Keratinocyte (primary cell): ENCODE results near the gene TNS1. TPM values are rescaled to one million over a fixed set of nuclear protein-coding genes. Genes with fewer than 3 reads are reported as not detected.

Experiments used
- DNase-seq: peaks from one replicate; pipeline ENCODE4 v3.0.0-alpha.2; 2011; ENCODE audit warnings: low read depth, missing footprints, low spot score
- FAIRE-seq: peaks from 2 replicates; lab custom pipeline; 2011; peaks lifted over from hg19 to GRCh38; lab: Jason Lieb, UNC
- H2AFZ ChIP-seq: 2 replicates; pipeline ENCODE4 v1.6.0; 2012; ENCODE audit warnings: low read length, control low read depth, inconsistent platforms; ENCODE audit not compliant: control insufficient read depth
- H3K27ac ChIP-seq: 2 replicates; pipeline ENCODE4 v1.5.1; 2011; ENCODE audit warnings: low read length; ENCODE audit not compliant: control insufficient read depth, insufficient read depth
- H3K27me3 ChIP-seq: 3 replicates; pipeline ENCODE4 v1.6.0; 2011; ENCODE audit warnings: low read length; ENCODE audit not compliant: control insufficient read depth, insufficient read depth; ENCODE audit errors: extremely low read depth
- H3K36me3 ChIP-seq, 2 experiments: 2 replicates in 1 of 2; 3 replicates in 1 of 2; pipeline ENCODE4 v1.5.1; 2011; ENCODE audit warnings: low read length in 2 of 2, mild to moderate bottlenecking in 1 of 2; ENCODE audit not compliant: control insufficient read depth in 2 of 2, insufficient read depth in 2 of 2; ENCODE audit errors: extremely low read depth in 1 of 2
- H3K4me1 ChIP-seq: 3 replicates; pipeline ENCODE4 v1.5.1; 2011; ENCODE audit warnings: low read length; ENCODE audit not compliant: control insufficient read depth, insufficient read depth; ENCODE audit errors: extremely low read depth
- H3K4me2 ChIP-seq: 3 replicates; pipeline ENCODE4 v1.6.0; 2011; ENCODE audit warnings: low read depth, low read length; ENCODE audit not compliant: control insufficient read depth, insufficient read depth; ENCODE audit errors: extremely low read depth
- H3K4me3 ChIP-seq, 3 experiments: fragments of 200-600 bp in 1 of 3; sonication (generic) in 1 of 3; 2 replicates in 2 of 3; 3 replicates in 1 of 3; pipeline ENCODE4 v1.5.1; 2011 to 2016; ENCODE audit warnings: low read length in 3 of 3, mild to moderate bottlenecking in 3 of 3, control low read depth in 2 of 3, inconsistent platforms in 1 of 3, low read depth in 1 of 3, mixed read lengths in 1 of 3, mixed run types in 1 of 3, moderate library complexity in 1 of 3; ENCODE audit not compliant: control insufficient read depth in 2 of 3, insufficient read depth in 2 of 3; ENCODE audit errors: extremely low read depth in 1 of 3
- H3K79me2 ChIP-seq: 2 replicates; pipeline ENCODE4 v1.6.0; 2012; ENCODE audit warnings: low read length; ENCODE audit not compliant: control insufficient read depth, insufficient read depth
- H3K9ac ChIP-seq: 3 replicates; pipeline ENCODE4 v1.6.0; 2011; ENCODE audit warnings: low read length; ENCODE audit not compliant: control insufficient read depth, insufficient read depth; ENCODE audit errors: extremely low read depth
- H3K9me1 ChIP-seq: 3 replicates; pipeline ENCODE4 v1.6.0; 2011; ENCODE audit warnings: low read length; ENCODE audit not compliant: control insufficient read depth, insufficient read depth; ENCODE audit errors: extremely low read depth
- H3K9me3 ChIP-seq: 2 replicates; pipeline ENCODE4 v1.5.1; 2012; ENCODE audit warnings: low read depth, low read length; ENCODE audit not compliant: control insufficient read depth
- H4K20me1 ChIP-seq: 3 replicates; pipeline ENCODE4 v1.6.0; 2011; ENCODE audit warnings: low read length; ENCODE audit not compliant: control insufficient read depth, insufficient read depth; ENCODE audit errors: extremely low read depth
- CTCF ChIP-seq, 3 experiments: IDR thresholded peaks in 1 of 3; conservative IDR thresholded peaks in 1 of 3; optimal IDR thresholded peaks in 1 of 3; 2 replicates in 2 of 3; 3 replicates in 1 of 3; pipeline versions ENCODE3 to v1.5.1; 2011; ENCODE audit warnings: low read length in 3 of 3, mild to moderate bottlenecking in 3 of 3, moderate library complexity in 2 of 3, control low read depth in 1 of 3, inconsistent platforms in 1 of 3; ENCODE audit not compliant: insufficient read depth in 2 of 3; ENCODE audit errors: extremely low read depth in 1 of 3
- EZH2 ChIP-seq: IDR thresholded peaks from one replicate; pipeline ENCODE4 v1.6.1; 2012; ENCODE audit warnings: inconsistent platforms, mild to moderate bottlenecking, low read length, moderate library complexity
- dilution Hi-C: fragments of 300-500 bp; cut with MboI; formaldehyde crosslinking; loops from one replicate; pipeline ENCODE4 v1.7.0; 2020; ENCODE audit warnings: low sequenced_read_pairs; ENCODE audit not compliant: extremely low pct_ligation_motif_present
- polyA plus RNA-seq, 5 experiments: library from polyadenylated mRNA; depleted of rRNA in 3 of 5; stranded (reverse) in 3 of 5; stranded (forward) in 1 of 5; unstranded in 1 of 5; fragments of >200 nt; gene quantifications; 1 replicate in 1 of 5; 2 replicates in 3 of 5; 3 replicates in 1 of 5; pipeline versions ENCODE4 v1.2.1 to v1.2.3, GENCODE V29; 2011 to 2012; ENCODE audit warnings: missing spikeins in 2 of 5, low read depth in 1 of 5, low replicate concordance in 1 of 5

Gene TNS1
- polyA plus RNA-seq, 1 donor (not counting 4 experiments of a cell fraction or from before 2014, with no cell fraction given) = 2.5 TPM

GRCh38 chr2:218043701-218044109 is 40.9 kb upstream of the TNS1 start:
- DNase-seq (no peak), FAIRE-seq (no peak)
- Histone ChIP-seq H3K4me1 (peaks cover 11% of the 10 kb centered on the region), H3K9me3 (no peaks in the 10 kb centered on the region), H3K4me2 (no peak overlapping the region), H2AFZ (no peak overlapping the region), H3K27me3 (peaks cover 48% of the 10 kb centered on the region), H3K4me3 (no peak overlapping the region), H4K20me1 (no peaks in the 10 kb centered on the region), H3K9me1 (no peaks in the 10 kb centered on the region), H3K9ac (no peak overlapping the region), H3K27ac (no peak overlapping the region), H3K79me2 (no peaks in the 10 kb centered on the region), H3K36me3 (no peaks in the 10 kb centered on the region)
- TF ChIP-seq CTCF (optimal IDR thresholded peaks at IDR 0.05 in 1 of 3, IDR thresholded peaks at IDR 0.05 in 1 of 3, conservative IDR thresholded peaks at IDR 0.05 in 1 of 3; ENCODE audit: extremely low read depth in 1 of 3, insufficient read depth in 2 of 3, low read length in 3 of 3) (no peak), EZH2 (no peak)
- dilution Hi-C loops = no loop called here

GRCh38 chr2:218043100-218043499 is 40.3 kb upstream of the TNS1 start:
- H4K20me1 ChIP-seq = no peaks in the 10 kb centered on the region
- no peaks in the 10 kb centered on the region for H3K9me3 ChIP-seq
- DNase-seq = no peak
- no peak overlapping the region for H3K27ac ChIP-seq
- FAIRE-seq = no peak
- dilution Hi-C loops = no loop called here
- peaks cover 46% of the 10 kb centered on the region for H3K27me3 ChIP-seq
- H3K9ac ChIP-seq = no peak overlapping the region
- no peaks in the 10 kb centered on the region for H3K36me3 ChIP-seq
- no peak overlapping the region for H3K4me3 ChIP-seq
- TF ChIP-seq EZH2 = no peak
- no peak for TF ChIP-seq CTCF (optimal IDR thresholded peaks at IDR 0.05 in 1 of 3, IDR thresholded peaks at IDR 0.05 in 1 of 3, conservative IDR thresholded peaks at IDR 0.05 in 1 of 3; ENCODE audit: extremely low read depth in 1 of 3, insufficient read depth in 2 of 3, low read length in 3 of 3)
- H3K79me2 ChIP-seq = no peaks in the 10 kb centered on the region
- H3K4me1 ChIP-seq = peaks cover 16% of the 10 kb centered on the region
- H2AFZ ChIP-seq = no peak overlapping the region
- no peak overlapping the region for H3K4me2 ChIP-seq
- H3K9me1 ChIP-seq = no peaks in the 10 kb centered on the region
